GM19372 (cell line): ENCODE data around the gene TTYH2.

Source experiments
- ATAC-seq: cut with Tn5 transposase; IDR thresholded peaks from one replicate; pipeline ENCODE4 v1.9.1; 2021; ENCODE audit warnings: mild to moderate bottlenecking, low read depth, moderate library complexity; ENCODE audit not compliant: unreplicated experiment

Gene TTYH2

GRCh38 chr17:74192950-74193781 is 20.2 kb upstream of the TTYH2 start:
- no peak for ATAC-seq

- no peak for ATAC-seq
Observed at GRCh38 chr17:74194682-74195081, 18.7 kb upstream of the TTYH2 start.

GRCh38 chr17:74196541-74197317 is 16.6 kb upstream of the TTYH2 start:
- no peak for ATAC-seq

- ATAC-seq = no peak
Observed at GRCh38 chr17:74197801-74198200, 15.6 kb upstream of the TTYH2 start.

GRCh38 chr17:74198694-74199093 is 14.7 kb upstream of the TTYH2 start:
- no peak for ATAC-seq

- no peak for ATAC-seq
Observed at GRCh38 chr17:74199306-74200092, 13.9 kb upstream of the TTYH2 start.

GRCh38 chr17:74200112-74200511 is 13.3 kb upstream of the TTYH2 start:
- ATAC-seq = no peak

GRCh38 chr17:74201250-74201649 is 12.1 kb upstream of the TTYH2 start:
- ATAC-seq = no peak

GRCh38 chr17:74201948-74202347 is 11.4 kb upstream of the TTYH2 start:
- no peak for ATAC-seq

GRCh38 chr17:74202938-74203337 is 10.4 kb upstream of the TTYH2 start:
- ATAC-seq = no peak

GRCh38 chr17:74203439-74204240 is 9.7 kb upstream of the TTYH2 start, which contains the start of gene RPL38:
TSS of gene RPL38 (plus strand) at chr17:74203678. CDS start at chr17:74203956, 278 bp downstream.
- peak; percentile 76 for ATAC-seq

- no peak for ATAC-seq
Observed at GRCh38 chr17:74204474-74204873, 8.9 kb upstream of the TTYH2 start.

GRCh38 chr17:74205274-74205673 is 8.1 kb upstream of the TTYH2 start:
- ATAC-seq = no peak

GRCh38 chr17:74206332-74206818 is 7.0 kb upstream of the TTYH2 start:
- ATAC-seq = no peak

GRCh38 chr17:74210191-74211140 is 2.9 kb upstream of the TTYH2 start:
- ATAC-seq = no peak

- no peak for ATAC-seq
Observed at GRCh38 chr17:74211141-74211911, 2.0 kb upstream of the TTYH2 start.

GRCh38 chr17:74211912-74212208 is 1.5 kb upstream of the TTYH2 start:
- ATAC-seq = no peak

- ATAC-seq = no peak
Observed at GRCh38 chr17:74212209-74212912, 1.0 kb upstream of the TTYH2 start.
